Panc1 (cell line): ENCODE results near the gene NDUFAF2.

ENCODE experiments used
- POLR2AphosphoS5 ChIP-seq: IDR thresholded peaks from 2 replicates; pipeline ENCODE4 v1.6.1; 2012; ENCODE audit warnings: mild to moderate bottlenecking, low read depth, low read length, moderate library complexity
- TF ChIP-seq, protein P1 (sequence below): fragments of 450-650 bp; IDR thresholded peaks from 2 replicates; pipeline ENCODE4 v1.5.1; 2017; ENCODE audit warnings: mild to moderate bottlenecking

DNA sequence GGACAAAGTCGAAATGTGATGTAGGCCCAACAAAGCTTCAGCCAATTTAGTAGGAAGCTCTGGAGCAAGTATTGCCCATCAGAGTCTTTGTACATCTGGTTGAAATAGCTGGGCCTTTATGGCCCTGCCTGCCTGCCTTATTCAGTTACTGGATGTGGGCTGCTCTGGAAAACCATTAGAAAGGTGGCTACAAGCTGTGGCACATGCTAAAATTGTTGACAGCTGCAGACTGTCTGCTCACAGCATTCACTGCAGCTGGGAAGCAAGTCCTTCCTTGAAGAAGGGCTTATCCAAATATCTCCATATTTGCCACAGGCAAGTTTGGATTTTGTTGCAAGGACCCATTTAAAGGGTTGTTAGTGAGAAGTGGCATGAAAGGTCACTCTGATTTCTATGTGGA is 192.8 kb downstream of the NDUFAF2 start:
- no peak for TF ChIP-seq POLR2AphosphoS5
- TF ChIP-seq, protein P1, sequence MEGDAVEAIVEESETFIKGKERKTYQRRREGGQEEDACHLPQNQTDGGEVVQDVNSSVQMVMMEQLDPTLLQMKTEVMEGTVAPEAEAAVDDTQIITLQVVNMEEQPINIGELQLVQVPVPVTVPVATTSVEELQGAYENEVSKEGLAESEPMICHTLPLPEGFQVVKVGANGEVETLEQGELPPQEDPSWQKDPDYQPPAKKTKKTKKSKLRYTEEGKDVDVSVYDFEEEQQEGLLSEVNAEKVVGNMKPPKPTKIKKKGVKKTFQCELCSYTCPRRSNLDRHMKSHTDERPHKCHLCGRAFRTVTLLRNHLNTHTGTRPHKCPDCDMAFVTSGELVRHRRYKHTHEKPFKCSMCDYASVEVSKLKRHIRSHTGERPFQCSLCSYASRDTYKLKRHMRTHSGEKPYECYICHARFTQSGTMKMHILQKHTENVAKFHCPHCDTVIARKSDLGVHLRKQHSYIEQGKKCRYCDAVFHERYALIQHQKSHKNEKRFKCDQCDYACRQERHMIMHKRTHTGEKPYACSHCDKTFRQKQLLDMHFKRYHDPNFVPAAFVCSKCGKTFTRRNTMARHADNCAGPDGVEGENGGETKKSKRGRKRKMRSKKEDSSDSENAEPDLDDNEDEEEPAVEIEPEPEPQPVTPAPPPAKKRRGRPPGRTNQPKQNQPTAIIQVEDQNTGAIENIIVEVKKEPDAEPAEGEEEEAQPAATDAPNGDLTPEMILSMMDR = no peak
